Activated naive CD8-positive, alpha-beta T cell (primary cell): Measurements from ENCODE around the gene SCARB2.

Source experiments
- H3K27ac Mint-ChIP-seq: one replicate; pipeline ENCODE4 v1.8.0; 2021; ENCODE audit warnings: mixed read lengths
- H3K27me3 Mint-ChIP-seq: one replicate; pipeline ENCODE4 v1.8.0; 2021; ENCODE audit warnings: mixed read lengths
- H3K36me3 Mint-ChIP-seq: one replicate; pipeline ENCODE4 v1.8.0; 2021; ENCODE audit warnings: mixed read lengths
- H3K4me1 Mint-ChIP-seq: one replicate; pipeline ENCODE4 v1.8.0; 2021; ENCODE audit warnings: low read depth, mixed read lengths
- H3K4me3 Mint-ChIP-seq: one replicate; pipeline ENCODE4 v1.8.0; 2021; ENCODE audit warnings: mild to moderate bottlenecking, mixed read lengths
- H3K9me3 Mint-ChIP-seq: one replicate; pipeline ENCODE4 v1.8.0; 2021; ENCODE audit warnings: low read depth, mixed read lengths

Gene SCARB2

GRCh38 chr4:76238236-76238635, 24.6 kb upstream of the SCARB2 start:
- Mint-ChIP-seq H3K27me3 (no peaks in the 10 kb centered on the region), H3K4me3 (no peak overlapping the region), H3K4me1 (peaks cover 4% of the 10 kb centered on the region), H3K27ac (no peak overlapping the region), H3K36me3 (peaks cover 5% of the 10 kb centered on the region), H3K9me3 (peaks cover 13% of the 10 kb centered on the region)

GRCh38 chr4:76235915-76236314, 22.3 kb upstream of the SCARB2 start:
- Mint-ChIP-seq H3K36me3 (peaks cover 5% of the 10 kb centered on the region), H3K27ac (no peak overlapping the region), H3K9me3 (peaks cover 13% of the 10 kb centered on the region), H3K4me1 (peaks cover 4% of the 10 kb centered on the region), H3K4me3 (no peak overlapping the region), H3K27me3 (no peaks in the 10 kb centered on the region)

- Mint-ChIP-seq H3K36me3 (peaks cover 2% of the 10 kb centered on the region), H3K9me3 (peaks cover 8% of the 10 kb centered on the region), H3K27ac (no peak overlapping the region), H3K27me3 (no peaks in the 10 kb centered on the region), H3K4me3 (no peak overlapping the region), H3K4me1 (peaks cover 4% of the 10 kb centered on the region)
Observed at GRCh38 chr4:76235407-76235806, 21.8 kb upstream of the SCARB2 start.

GRCh38 chr4:76234679-76235044, 21.0 kb upstream of the SCARB2 start:
- H3K27ac Mint-ChIP-seq = no peak overlapping the region
- H3K4me1 Mint-ChIP-seq = peaks cover 4% of the 10 kb centered on the region
- peaks cover 7% of the 10 kb centered on the region for H3K9me3 Mint-ChIP-seq
- no peaks in the 10 kb centered on the region for H3K27me3 Mint-ChIP-seq
- no peak overlapping the region for H3K4me3 Mint-ChIP-seq
- peaks cover under 1% of the 10 kb centered on the region for H3K36me3 Mint-ChIP-seq

- Mint-ChIP-seq H3K27ac (no peak overlapping the region), H3K4me1 (peaks cover 4% of the 10 kb centered on the region), H3K27me3 (no peaks in the 10 kb centered on the region), H3K9me3 (peaks cover 12% of the 10 kb centered on the region), H3K4me3 (peak overlapping the region; percentile 57), H3K36me3 (peaks cover 6% of the 10 kb centered on the region)
Observed at GRCh38 chr4:76233967-76234678, 20.5 kb upstream of the SCARB2 start.

GRCh38 chr4:76233529-76233928, 19.9 kb upstream of the SCARB2 start:
- Mint-ChIP-seq H3K36me3 (peaks cover 10% of the 10 kb centered on the region), H3K9me3 (peaks cover 17% of the 10 kb centered on the region), H3K27me3 (no peaks in the 10 kb centered on the region), H3K27ac (no peak overlapping the region), H3K4me3 (peak overlapping the region; percentile 57), H3K4me1 (peaks cover 4% of the 10 kb centered on the region)

- Mint-ChIP-seq H3K4me1 (peaks cover 4% of the 10 kb centered on the region), H3K9me3 (peaks cover 17% of the 10 kb centered on the region), H3K27ac (no peak overlapping the region), H3K27me3 (no peaks in the 10 kb centered on the region), H3K36me3 (peaks cover 10% of the 10 kb centered on the region), H3K4me3 (no peak overlapping the region)
Observed at GRCh38 chr4:76233083-76233482, 19.5 kb upstream of the SCARB2 start.

- H3K4me3 Mint-ChIP-seq = no peak overlapping the region
- peaks cover 14% of the 10 kb centered on the region for H3K36me3 Mint-ChIP-seq
- H3K27ac Mint-ChIP-seq = no peak overlapping the region
- peaks cover 15% of the 10 kb centered on the region for H3K9me3 Mint-ChIP-seq
- H3K4me1 Mint-ChIP-seq = peaks cover 4% of the 10 kb centered on the region
- H3K27me3 Mint-ChIP-seq = no peaks in the 10 kb centered on the region
Observed at GRCh38 chr4:76232681-76233080, 19.1 kb upstream of the SCARB2 start.

- Mint-ChIP-seq H3K27me3 (no peaks in the 10 kb centered on the region), H3K4me1 (no peaks in the 10 kb centered on the region), H3K9me3 (peaks cover 10% of the 10 kb centered on the region), H3K4me3 (no peak overlapping the region), H3K27ac (no peak overlapping the region), H3K36me3 (peaks cover 17% of the 10 kb centered on the region)
Observed at GRCh38 chr4:76226418-76226817, 12.8 kb upstream of the SCARB2 start.

- H3K36me3 Mint-ChIP-seq = peaks cover 12% of the 10 kb centered on the region
- H3K27ac Mint-ChIP-seq = no peak overlapping the region
- peaks cover 5% of the 10 kb centered on the region for H3K9me3 Mint-ChIP-seq
- no peak overlapping the region for H3K4me3 Mint-ChIP-seq
- H3K27me3 Mint-ChIP-seq = no peaks in the 10 kb centered on the region
- no peaks in the 10 kb centered on the region for H3K4me1 Mint-ChIP-seq
Observed at GRCh38 chr4:76224171-76224570, 10.5 kb upstream of the SCARB2 start.

GRCh38 chr4:76219299-76220055, 5.9 kb upstream of the SCARB2 start:
- Mint-ChIP-seq H3K4me1 (peaks cover 6% of the 10 kb centered on the region), H3K4me3 (no peak overlapping the region), H3K27ac (no peak overlapping the region), H3K9me3 (no peaks in the 10 kb centered on the region), H3K27me3 (no peaks in the 10 kb centered on the region), H3K36me3 (no peaks in the 10 kb centered on the region)

GRCh38 chr4:76216975-76217814, 3.6 kb upstream of the SCARB2 start:
- Mint-ChIP-seq H3K4me3 (no peak overlapping the region), H3K27ac (no peak overlapping the region), H3K4me1 (peaks cover 23% of the 10 kb centered on the region), H3K27me3 (no peaks in the 10 kb centered on the region), H3K9me3 (no peaks in the 10 kb centered on the region), H3K36me3 (no peaks in the 10 kb centered on the region)

GRCh38 chr4:76216524-76216923, 2.9 kb upstream of the SCARB2 start:
- Mint-ChIP-seq H3K4me1 (peaks cover 29% of the 10 kb centered on the region), H3K36me3 (no peaks in the 10 kb centered on the region), H3K4me3 (no peak overlapping the region), H3K9me3 (no peaks in the 10 kb centered on the region), H3K27ac (no peak overlapping the region), H3K27me3 (no peaks in the 10 kb centered on the region)

GRCh38 chr4:76215077-76215476, 1.5 kb upstream of the SCARB2 start:
- no peaks in the 10 kb centered on the region for H3K36me3 Mint-ChIP-seq
- H3K4me1 Mint-ChIP-seq = peaks cover 40% of the 10 kb centered on the region
- peak overlapping the region; percentile 27 for H3K4me3 Mint-ChIP-seq
- H3K27ac Mint-ChIP-seq = no peak overlapping the region
- H3K27me3 Mint-ChIP-seq = no peaks in the 10 kb centered on the region
- H3K9me3 Mint-ChIP-seq = no peaks in the 10 kb centered on the region

- no peaks in the 10 kb centered on the region for H3K36me3 Mint-ChIP-seq
- peaks cover 45% of the 10 kb centered on the region for H3K4me1 Mint-ChIP-seq
- no peaks in the 10 kb centered on the region for H3K9me3 Mint-ChIP-seq
- peak overlapping the region; percentile 87 for H3K4me3 Mint-ChIP-seq
- no peaks in the 10 kb centered on the region for H3K27me3 Mint-ChIP-seq
- peak overlapping the region; percentile 85 for H3K27ac Mint-ChIP-seq
Observed at GRCh38 chr4:76214177-76214675, 602 bp upstream of the SCARB2 start.
